Calu3 (cell line): ENCODE data around the gene COBLL1. TPM values are rescaled to one million over a fixed set of nuclear protein-coding genes. Genes with fewer than 3 reads are reported as not detected.

Source experiments
- BruUV-seq: library from RNA; stranded (reverse); fragments of 400-500 nt; replicated peaks from 2 replicates; lab custom pipeline; 2021; lab: Mats Ljungman, UMichigan
- CTCF ChIA-PET: fragments of 300-600 bp; sonication (Branson Sonifier 250); formaldehyde crosslinking; loops from one replicate; lab custom pipeline; 2022; ENCODE audit warnings: antibody characterized with exemption; lab: Charles Lee
- DNase-seq: peaks from one replicate; pipeline ENCODE4 v3.0.0; 2022
- H3K27ac Mint-ChIP-seq: one replicate; pipeline ENCODE4 v1.8.0; 2022; ENCODE audit warnings: mixed read lengths; ENCODE audit not compliant: unreplicated experiment
- H3K27me3 Mint-ChIP-seq: one replicate; pipeline ENCODE4 v1.8.0; 2022; ENCODE audit warnings: mixed read lengths; ENCODE audit not compliant: unreplicated experiment
- H3K36me3 Mint-ChIP-seq: one replicate; pipeline ENCODE4 v1.8.0; 2022; ENCODE audit warnings: mild to moderate bottlenecking, moderate library complexity, mixed read lengths; ENCODE audit not compliant: insufficient read depth, unreplicated experiment
- H3K4me1 Mint-ChIP-seq: one replicate; pipeline ENCODE4 v1.8.0; 2022; ENCODE audit warnings: mild to moderate bottlenecking, low read depth, mixed read lengths; ENCODE audit not compliant: unreplicated experiment
- H3K4me3 Mint-ChIP-seq: one replicate; pipeline ENCODE4 v1.8.0; 2022; ENCODE audit warnings: mild to moderate bottlenecking, low read depth, moderate library complexity, mixed read lengths; ENCODE audit not compliant: unreplicated experiment
- H3K9me3 Mint-ChIP-seq: one replicate; pipeline ENCODE4 v1.8.0; 2022; ENCODE audit warnings: low read depth, mixed read lengths; ENCODE audit not compliant: unreplicated experiment
- intact Hi-C: fragments of 100-400 bp; cut with micrococcal nuclease; formaldehyde crosslinking; loops from one replicate; pipeline ENCODE4 v1.10.0; 2022; ENCODE audit not compliant: unreplicated experiment
- total RNA-seq: library from RNA; stranded (reverse); gene quantifications from 2 replicates; pipeline ENCODE4 v1.2.3, GENCODE V29; 2022
- TF ChIP-seq, protein P1 (sequence below): fragments of 200-600 bp; IDR thresholded peaks from one replicate; pipeline ENCODE4 v1.8.0; 2022; ENCODE audit warnings: antibody characterized with exemption; ENCODE audit not compliant: unreplicated experiment

Gene COBLL1
- total RNA-seq, 1 experiment from 2014 or later, result 44.9 TPM

DNA sequence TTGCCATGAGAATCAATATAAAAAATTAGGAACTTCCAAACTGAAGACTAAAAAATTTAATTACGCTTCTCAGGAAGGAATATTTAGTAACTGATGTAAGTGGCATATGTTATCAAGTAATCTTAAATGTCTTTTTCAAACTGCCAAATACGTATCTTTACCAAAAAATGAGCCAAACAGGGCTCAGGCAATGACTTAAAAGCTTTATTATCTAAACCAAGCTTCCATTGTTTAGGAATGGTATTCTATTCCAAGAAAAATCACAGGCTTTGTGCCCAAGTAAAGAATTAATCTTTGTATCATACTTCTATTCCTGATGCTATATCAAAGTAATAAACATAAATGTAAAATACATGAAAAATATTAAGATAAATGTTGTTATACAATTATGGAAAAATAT is 148.7 kb downstream of the COBLL1 start:
- Mint-ChIP-seq H3K27me3 (no peaks in the 10 kb centered on the region), H3K36me3 (peaks cover 7% of the 10 kb centered on the region), H3K4me3 (no peak overlapping the region), H3K9me3 (no peaks in the 10 kb centered on the region), H3K27ac (no peak overlapping the region), H3K4me1 (peaks cover 18% of the 10 kb centered on the region)
- CTCF ChIA-PET, result no interaction called here
- intact Hi-C loops, result no loop called here
- TF ChIP-seq, protein P1, sequence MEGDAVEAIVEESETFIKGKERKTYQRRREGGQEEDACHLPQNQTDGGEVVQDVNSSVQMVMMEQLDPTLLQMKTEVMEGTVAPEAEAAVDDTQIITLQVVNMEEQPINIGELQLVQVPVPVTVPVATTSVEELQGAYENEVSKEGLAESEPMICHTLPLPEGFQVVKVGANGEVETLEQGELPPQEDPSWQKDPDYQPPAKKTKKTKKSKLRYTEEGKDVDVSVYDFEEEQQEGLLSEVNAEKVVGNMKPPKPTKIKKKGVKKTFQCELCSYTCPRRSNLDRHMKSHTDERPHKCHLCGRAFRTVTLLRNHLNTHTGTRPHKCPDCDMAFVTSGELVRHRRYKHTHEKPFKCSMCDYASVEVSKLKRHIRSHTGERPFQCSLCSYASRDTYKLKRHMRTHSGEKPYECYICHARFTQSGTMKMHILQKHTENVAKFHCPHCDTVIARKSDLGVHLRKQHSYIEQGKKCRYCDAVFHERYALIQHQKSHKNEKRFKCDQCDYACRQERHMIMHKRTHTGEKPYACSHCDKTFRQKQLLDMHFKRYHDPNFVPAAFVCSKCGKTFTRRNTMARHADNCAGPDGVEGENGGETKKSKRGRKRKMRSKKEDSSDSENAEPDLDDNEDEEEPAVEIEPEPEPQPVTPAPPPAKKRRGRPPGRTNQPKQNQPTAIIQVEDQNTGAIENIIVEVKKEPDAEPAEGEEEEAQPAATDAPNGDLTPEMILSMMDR, result no peak
- no peak for DNase-seq
- BruUV-seq, result no TSS peak

DNA sequence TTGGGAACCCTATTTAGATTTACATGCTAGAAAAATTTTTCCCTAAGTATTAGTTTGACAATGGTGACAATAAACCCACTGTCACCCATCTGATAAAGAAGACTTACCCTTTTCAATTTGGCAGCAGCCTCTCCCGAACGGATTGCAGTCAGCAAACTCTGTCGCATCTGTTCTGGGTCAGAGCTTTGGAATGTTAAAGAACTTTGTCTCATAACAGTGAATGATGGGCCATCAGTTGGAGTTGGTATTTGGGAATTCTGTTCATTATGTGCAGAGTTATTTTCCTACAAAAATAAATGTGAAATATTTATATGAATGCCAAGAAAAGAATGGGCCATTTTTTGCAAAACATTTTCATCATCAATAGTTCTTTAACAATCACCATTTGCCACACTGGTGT is 149.5 kb downstream of the COBLL1 start:
- Mint-ChIP-seq H3K4me1 (peaks cover 11% of the 10 kb centered on the region), H3K9me3 (no peaks in the 10 kb centered on the region), H3K36me3 (peaks cover 7% of the 10 kb centered on the region), H3K4me3 (no peak overlapping the region), H3K27ac (no peak overlapping the region), H3K27me3 (no peaks in the 10 kb centered on the region)
- no peak for DNase-seq
- no TSS peak for BruUV-seq
- TF ChIP-seq, protein P1, result no peak
- intact Hi-C loops, result no loop called here
- CTCF ChIA-PET, result no interaction called here

DNA sequence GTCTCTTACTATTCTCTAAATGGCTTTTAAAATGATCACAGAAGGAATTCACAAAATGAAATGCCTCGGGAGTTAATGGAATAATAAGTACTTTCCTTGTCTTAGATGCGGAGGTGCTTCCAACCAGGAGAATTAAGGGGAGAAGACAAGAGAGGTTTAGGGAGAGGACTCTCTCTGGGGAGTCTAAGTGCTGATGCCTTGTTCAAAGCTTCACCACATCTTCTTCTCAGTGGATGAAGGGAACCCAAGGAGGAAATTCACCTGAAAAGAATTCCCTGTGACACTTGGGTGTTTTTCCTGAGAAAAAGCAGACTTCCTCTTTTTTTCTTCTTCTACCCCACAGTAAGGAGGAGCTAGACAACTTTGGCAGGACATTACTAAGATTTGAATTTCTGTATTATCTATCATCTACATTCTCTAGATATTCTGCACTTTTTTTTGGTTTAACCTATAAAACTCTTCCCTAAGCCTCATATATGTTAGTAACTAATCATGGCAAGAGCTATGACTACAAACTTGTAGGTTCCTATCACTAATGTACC is 150.2 kb downstream of the COBLL1 start:
- Mint-ChIP-seq H3K9me3 (no peaks in the 10 kb centered on the region), H3K4me3 (no peak overlapping the region), H3K27ac (no peak overlapping the region), H3K4me1 (peaks cover 11% of the 10 kb centered on the region), H3K36me3 (peaks cover 7% of the 10 kb centered on the region), H3K27me3 (no peaks in the 10 kb centered on the region)
- BruUV-seq, result no TSS peak
- no peak for DNase-seq
- CTCF ChIA-PET, result no interaction called here
- TF ChIP-seq, protein P1, result no peak
- intact Hi-C loops, result no loop called here

DNA sequence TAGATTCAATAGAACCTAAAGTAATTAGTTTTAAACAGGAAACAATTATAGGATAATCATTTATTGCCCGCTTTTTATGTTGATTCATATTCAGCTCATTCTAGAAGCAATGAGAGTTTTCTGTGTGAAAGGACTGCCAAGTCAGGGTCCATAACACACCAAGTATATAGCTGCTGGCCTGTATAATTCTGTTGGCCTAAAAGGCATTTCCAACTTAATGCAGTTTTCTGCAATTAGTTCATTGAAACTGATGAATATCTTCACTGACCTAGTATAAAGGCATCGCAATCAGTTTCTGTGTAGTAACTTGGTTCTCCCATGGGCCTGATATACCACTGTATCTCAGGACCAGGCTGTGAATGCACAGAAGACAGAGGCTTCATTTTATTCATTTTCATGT is 151.3 kb downstream of the COBLL1 start:
- intact Hi-C loops, result no loop called here
- peaks cover 11% of the 10 kb centered on the region for H3K4me1 Mint-ChIP-seq
- DNase-seq, result no peak
- no peaks in the 10 kb centered on the region for H3K9me3 Mint-ChIP-seq
- BruUV-seq, result no TSS peak
- H3K27me3 Mint-ChIP-seq, result no peaks in the 10 kb centered on the region
- H3K27ac Mint-ChIP-seq, result no peak overlapping the region
- TF ChIP-seq, protein P1, result no peak
- CTCF ChIA-PET, result no interaction called here
- no peak overlapping the region for H3K4me3 Mint-ChIP-seq
- peaks cover 5% of the 10 kb centered on the region for H3K36me3 Mint-ChIP-seq
